HepG2 (cell line): ENCODE results near the gene PEX14.

Experiments
- ETV6 ChIP-seq: sonication (generic); formaldehyde crosslinking; conservative IDR thresholded peaks from 2 replicates; pipeline ENCODE4 v1.4.0; 2020; ENCODE audit warnings: missing genetic modification reagents
- MXI1 ChIP-seq: IDR thresholded peaks from 3 replicates; pipeline ENCODE4 v1.6.1; 2012; ENCODE audit warnings: low read depth, low read length, inconsistent platforms, borderline replicate concordance
- NR3C1 ChIP-seq: sonication (generic); formaldehyde crosslinking; IDR thresholded peaks from 2 replicates; pipeline ENCODE4 v1.4.0; 2020; ENCODE audit warnings: missing genetic modification reagents
- RARA ChIP-seq: IDR thresholded peaks from 2 replicates; pipeline ENCODE4 v1.6.1; 2016; ENCODE audit warnings: missing genetic modification reagents, missing compliant biosample characterization
- ZNF766 ChIP-seq: sonication (generic); formaldehyde crosslinking; IDR thresholded peaks from 2 replicates; pipeline ENCODE4 v1.5.0; 2020; ENCODE audit warnings: missing genetic modification reagents, borderline replicate concordance
- ZNF775 ChIP-seq: sonication (generic); formaldehyde crosslinking; IDR thresholded peaks from 2 replicates; pipeline ENCODE4 v1.4.0; 2020; ENCODE audit warnings: missing genetic modification reagents, mild to moderate bottlenecking, moderate library complexity, borderline replicate concordance
- TF ChIP-seq, protein P1 (sequence below): sonication (generic); formaldehyde crosslinking; IDR thresholded peaks from 2 replicates; pipeline ENCODE4 v1.5.0; 2020; ENCODE audit warnings: mild to moderate bottlenecking, missing genetic modification reagents, moderate library complexity
- TF ChIP-seq, protein P2 (sequence below): sonication (generic); formaldehyde crosslinking; IDR thresholded peaks from 2 replicates; pipeline ENCODE4 v1.9.0; 2022; ENCODE audit warnings: missing genetic modification reagents, mild to moderate bottlenecking, borderline replicate concordance
- TF ChIP-seq, protein P3 (sequence below): sonication (generic); formaldehyde crosslinking; IDR thresholded peaks from 2 replicates; pipeline ENCODE4 v1.4.0; 2020; ENCODE audit warnings: missing genetic modification reagents
- TF ChIP-seq, protein P4 (sequence below): sonication (generic); formaldehyde crosslinking; IDR thresholded peaks from 2 replicates; pipeline ENCODE4 v1.4.0; 2020; ENCODE audit warnings: missing genetic modification reagents
- TF ChIP-seq, protein P5 (sequence below): sonication (generic); formaldehyde crosslinking; IDR thresholded peaks from 2 replicates; pipeline ENCODE4 v1.9.0; 2021; ENCODE audit warnings: missing genetic modification reagents, borderline replicate concordance
- TF ChIP-seq, protein P6 (sequence below): sonication (generic); formaldehyde crosslinking; IDR thresholded peaks from 2 replicates; pipeline ENCODE4 v1.5.0; 2020; ENCODE audit warnings: mild to moderate bottlenecking, missing genetic modification reagents
- TF ChIP-seq, protein P7 (sequence below), 2 experiments: IDR thresholded peaks; 2 replicates each; pipeline ENCODE4 v1.6.1; 2011 to 2012; ENCODE audit warnings: low read length in 2 of 2, borderline replicate concordance in 1 of 2, low read depth in 1 of 2, mild to moderate bottlenecking in 1 of 2, moderate library complexity in 1 of 2

DNA sequence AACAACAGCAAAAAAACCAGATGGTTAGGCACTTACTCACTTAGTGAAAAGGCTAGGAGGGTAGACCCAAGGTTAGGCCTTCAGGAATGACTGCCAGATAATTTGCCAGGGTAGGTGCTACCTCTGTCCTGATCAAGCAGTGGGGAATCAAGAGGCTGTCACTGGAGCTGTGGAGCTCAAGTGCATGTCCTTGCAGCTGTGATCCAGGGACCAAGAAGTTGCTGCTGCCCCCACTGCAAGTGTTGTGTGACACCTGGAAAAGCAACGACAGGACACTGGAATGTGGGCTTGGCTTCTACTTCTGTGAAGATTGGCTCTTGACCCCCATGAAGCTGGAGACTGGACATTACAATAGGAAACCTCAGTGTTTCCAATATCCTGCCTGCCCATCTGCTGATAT is 72.1 kb downstream of the PEX14 start:
- TF ChIP-seq ZNF766 (CRISPR knock-in tag) = no peak
- TF ChIP-seq, protein P1, sequence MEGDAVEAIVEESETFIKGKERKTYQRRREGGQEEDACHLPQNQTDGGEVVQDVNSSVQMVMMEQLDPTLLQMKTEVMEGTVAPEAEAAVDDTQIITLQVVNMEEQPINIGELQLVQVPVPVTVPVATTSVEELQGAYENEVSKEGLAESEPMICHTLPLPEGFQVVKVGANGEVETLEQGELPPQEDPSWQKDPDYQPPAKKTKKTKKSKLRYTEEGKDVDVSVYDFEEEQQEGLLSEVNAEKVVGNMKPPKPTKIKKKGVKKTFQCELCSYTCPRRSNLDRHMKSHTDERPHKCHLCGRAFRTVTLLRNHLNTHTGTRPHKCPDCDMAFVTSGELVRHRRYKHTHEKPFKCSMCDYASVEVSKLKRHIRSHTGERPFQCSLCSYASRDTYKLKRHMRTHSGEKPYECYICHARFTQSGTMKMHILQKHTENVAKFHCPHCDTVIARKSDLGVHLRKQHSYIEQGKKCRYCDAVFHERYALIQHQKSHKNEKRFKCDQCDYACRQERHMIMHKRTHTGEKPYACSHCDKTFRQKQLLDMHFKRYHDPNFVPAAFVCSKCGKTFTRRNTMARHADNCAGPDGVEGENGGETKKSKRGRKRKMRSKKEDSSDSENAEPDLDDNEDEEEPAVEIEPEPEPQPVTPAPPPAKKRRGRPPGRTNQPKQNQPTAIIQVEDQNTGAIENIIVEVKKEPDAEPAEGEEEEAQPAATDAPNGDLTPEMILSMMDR (CRISPR knock-in tag) = no peak
- TF ChIP-seq, protein P2, sequence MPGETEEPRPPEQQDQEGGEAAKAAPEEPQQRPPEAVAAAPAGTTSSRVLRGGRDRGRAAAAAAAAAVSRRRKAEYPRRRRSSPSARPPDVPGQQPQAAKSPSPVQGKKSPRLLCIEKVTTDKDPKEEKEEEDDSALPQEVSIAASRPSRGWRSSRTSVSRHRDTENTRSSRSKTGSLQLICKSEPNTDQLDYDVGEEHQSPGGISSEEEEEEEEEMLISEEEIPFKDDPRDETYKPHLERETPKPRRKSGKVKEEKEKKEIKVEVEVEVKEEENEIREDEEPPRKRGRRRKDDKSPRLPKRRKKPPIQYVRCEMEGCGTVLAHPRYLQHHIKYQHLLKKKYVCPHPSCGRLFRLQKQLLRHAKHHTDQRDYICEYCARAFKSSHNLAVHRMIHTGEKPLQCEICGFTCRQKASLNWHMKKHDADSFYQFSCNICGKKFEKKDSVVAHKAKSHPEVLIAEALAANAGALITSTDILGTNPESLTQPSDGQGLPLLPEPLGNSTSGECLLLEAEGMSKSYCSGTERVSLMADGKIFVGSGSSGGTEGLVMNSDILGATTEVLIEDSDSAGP = no peak
- TF ChIP-seq, protein P3, sequence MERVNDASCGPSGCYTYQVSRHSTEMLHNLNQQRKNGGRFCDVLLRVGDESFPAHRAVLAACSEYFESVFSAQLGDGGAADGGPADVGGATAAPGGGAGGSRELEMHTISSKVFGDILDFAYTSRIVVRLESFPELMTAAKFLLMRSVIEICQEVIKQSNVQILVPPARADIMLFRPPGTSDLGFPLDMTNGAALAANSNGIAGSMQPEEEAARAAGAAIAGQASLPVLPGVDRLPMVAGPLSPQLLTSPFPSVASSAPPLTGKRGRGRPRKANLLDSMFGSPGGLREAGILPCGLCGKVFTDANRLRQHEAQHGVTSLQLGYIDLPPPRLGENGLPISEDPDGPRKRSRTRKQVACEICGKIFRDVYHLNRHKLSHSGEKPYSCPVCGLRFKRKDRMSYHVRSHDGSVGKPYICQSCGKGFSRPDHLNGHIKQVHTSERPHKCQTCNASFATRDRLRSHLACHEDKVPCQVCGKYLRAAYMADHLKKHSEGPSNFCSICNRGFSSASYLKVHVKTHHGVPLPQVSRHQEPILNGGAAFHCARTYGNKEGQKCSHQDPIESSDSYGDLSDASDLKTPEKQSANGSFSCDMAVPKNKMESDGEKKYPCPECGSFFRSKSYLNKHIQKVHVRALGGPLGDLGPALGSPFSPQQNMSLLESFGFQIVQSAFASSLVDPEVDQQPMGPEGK = no peak
- TF ChIP-seq MXI1 = no peak
- TF ChIP-seq, protein P4, sequence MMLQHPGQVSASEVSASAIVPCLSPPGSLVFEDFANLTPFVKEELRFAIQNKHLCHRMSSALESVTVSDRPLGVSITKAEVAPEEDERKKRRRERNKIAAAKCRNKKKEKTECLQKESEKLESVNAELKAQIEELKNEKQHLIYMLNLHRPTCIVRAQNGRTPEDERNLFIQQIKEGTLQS (CRISPR knock-in tag) = no peak
- TF ChIP-seq, protein P5, sequence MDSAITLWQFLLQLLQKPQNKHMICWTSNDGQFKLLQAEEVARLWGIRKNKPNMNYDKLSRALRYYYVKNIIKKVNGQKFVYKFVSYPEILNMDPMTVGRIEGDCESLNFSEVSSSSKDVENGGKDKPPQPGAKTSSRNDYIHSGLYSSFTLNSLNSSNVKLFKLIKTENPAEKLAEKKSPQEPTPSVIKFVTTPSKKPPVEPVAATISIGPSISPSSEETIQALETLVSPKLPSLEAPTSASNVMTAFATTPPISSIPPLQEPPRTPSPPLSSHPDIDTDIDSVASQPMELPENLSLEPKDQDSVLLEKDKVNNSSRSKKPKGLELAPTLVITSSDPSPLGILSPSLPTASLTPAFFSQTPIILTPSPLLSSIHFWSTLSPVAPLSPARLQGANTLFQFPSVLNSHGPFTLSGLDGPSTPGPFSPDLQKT = no peak
- TF ChIP-seq, protein P6, sequence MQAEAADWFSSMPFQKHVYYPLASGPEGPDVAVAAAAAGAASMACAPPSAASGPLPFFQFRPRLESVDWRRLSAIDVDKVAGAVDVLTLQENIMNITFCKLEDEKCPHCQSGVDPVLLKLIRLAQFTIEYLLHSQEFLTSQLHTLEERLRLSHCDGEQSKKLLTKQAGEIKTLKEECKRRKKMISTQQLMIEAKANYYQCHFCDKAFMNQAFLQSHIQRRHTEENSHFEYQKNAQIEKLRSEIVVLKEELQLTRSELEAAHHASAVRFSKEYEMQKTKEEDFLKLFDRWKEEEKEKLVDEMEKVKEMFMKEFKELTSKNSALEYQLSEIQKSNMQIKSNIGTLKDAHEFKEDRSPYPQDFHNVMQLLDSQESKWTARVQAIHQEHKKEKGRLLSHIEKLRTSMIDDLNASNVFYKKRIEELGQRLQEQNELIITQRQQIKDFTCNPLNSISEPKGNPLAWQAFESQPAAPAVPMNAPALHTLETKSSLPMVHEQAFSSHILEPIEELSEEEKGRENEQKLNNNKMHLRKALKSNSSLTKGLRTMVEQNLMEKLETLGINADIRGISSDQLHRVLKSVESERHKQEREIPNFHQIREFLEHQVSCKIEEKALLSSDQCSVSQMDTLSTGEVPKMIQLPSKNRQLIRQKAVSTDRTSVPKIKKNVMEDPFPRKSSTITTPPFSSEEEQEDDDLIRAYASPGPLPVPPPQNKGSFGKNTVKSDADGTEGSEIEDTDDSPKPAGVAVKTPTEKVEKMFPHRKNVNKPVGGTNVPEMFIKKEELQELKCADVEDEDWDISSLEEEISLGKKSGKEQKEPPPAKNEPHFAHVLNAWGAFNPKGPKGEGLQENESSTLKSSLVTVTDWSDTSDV (CRISPR knock-in tag) = no peak
- no peak for TF ChIP-seq NR3C1 (CRISPR knock-in tag)
- no peak for TF ChIP-seq ZNF775 (CRISPR knock-in tag)
- TF ChIP-seq RARA (CRISPR knock-in tag) = no peak
- no peak for TF ChIP-seq ETV6
- TF ChIP-seq, protein P7, sequence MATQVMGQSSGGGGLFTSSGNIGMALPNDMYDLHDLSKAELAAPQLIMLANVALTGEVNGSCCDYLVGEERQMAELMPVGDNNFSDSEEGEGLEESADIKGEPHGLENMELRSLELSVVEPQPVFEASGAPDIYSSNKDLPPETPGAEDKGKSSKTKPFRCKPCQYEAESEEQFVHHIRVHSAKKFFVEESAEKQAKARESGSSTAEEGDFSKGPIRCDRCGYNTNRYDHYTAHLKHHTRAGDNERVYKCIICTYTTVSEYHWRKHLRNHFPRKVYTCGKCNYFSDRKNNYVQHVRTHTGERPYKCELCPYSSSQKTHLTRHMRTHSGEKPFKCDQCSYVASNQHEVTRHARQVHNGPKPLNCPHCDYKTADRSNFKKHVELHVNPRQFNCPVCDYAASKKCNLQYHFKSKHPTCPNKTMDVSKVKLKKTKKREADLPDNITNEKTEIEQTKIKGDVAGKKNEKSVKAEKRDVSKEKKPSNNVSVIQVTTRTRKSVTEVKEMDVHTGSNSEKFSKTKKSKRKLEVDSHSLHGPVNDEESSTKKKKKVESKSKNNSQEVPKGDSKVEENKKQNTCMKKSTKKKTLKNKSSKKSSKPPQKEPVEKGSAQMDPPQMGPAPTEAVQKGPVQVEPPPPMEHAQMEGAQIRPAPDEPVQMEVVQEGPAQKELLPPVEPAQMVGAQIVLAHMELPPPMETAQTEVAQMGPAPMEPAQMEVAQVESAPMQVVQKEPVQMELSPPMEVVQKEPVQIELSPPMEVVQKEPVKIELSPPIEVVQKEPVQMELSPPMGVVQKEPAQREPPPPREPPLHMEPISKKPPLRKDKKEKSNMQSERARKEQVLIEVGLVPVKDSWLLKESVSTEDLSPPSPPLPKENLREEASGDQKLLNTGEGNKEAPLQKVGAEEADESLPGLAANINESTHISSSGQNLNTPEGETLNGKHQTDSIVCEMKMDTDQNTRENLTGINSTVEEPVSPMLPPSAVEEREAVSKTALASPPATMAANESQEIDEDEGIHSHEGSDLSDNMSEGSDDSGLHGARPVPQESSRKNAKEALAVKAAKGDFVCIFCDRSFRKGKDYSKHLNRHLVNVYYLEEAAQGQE (IDR thresholded peaks at IDR 0.05; ENCODE audit: borderline replicate concordance in 1 of 2, low read depth in 1 of 2, low read length in 2 of 2) = no peak
